Tongue (tissue), 2 donors: ENCODE results near the gene ENKD1. TPM values are rescaled to one million over a fixed set of nuclear protein-coding genes. Genes with fewer than 3 reads are reported as not detected.

Experiments
- DNase-seq: peaks from one replicate; pipeline ENCODE4 v3.0.0-alpha.2; 2015
- total RNA-seq: library from RNA; depleted of rRNA; stranded (reverse); fragments of >200 nt; gene quantifications from one replicate; pipeline ENCODE4 v1.2.3, GENCODE V29; 2014

The ENKD1 gene
- total RNA-seq, 1 donor from 2014 or later = 13.6 TPM

- no peak for DNase-seq
Measured at GRCh38 chr16:67678354-67679023, 11.9 kb upstream of the ENKD1 start.

- no peak for DNase-seq
Measured at GRCh38 chr16:67677712-67678111, 11.2 kb upstream of the ENKD1 start.

GRCh38 chr16:67676939-67677338 lies 10.4 kb upstream of the ENKD1 start:
- DNase-seq = no peak

GRCh38 chr16:67676516-67676915 lies 10.0 kb upstream of the ENKD1 start:
- DNase-seq = no peak

GRCh38 chr16:67675999-67676398 lies 9.4 kb upstream of the ENKD1 start:
- DNase-seq = no peak

GRCh38 chr16:67675579-67675935 lies 9.0 kb upstream of the ENKD1 start:
- DNase-seq = no peak

- no peak for DNase-seq
Measured at GRCh38 chr16:67674851-67675578, 8.5 kb upstream of the ENKD1 start.

GRCh38 chr16:67673712-67674580 lies 7.4 kb upstream of the ENKD1 start:
- peak; percentile 35 for DNase-seq

- peak; percentile 59 for DNase-seq
Measured at GRCh38 chr16:67672739-67673662, 6.5 kb upstream of the ENKD1 start.

- no peak for DNase-seq
Measured at GRCh38 chr16:67672306-67672705, 5.8 kb upstream of the ENKD1 start.

- no peak for DNase-seq
Measured at GRCh38 chr16:67669499-67670101, 3.0 kb upstream of the ENKD1 start.

- no peak for DNase-seq
Measured at GRCh38 chr16:67668495-67669157, 2.1 kb upstream of the ENKD1 start.

- DNase-seq = peak; percentile 95
Measured at GRCh38 chr16:67667817-67668494, 1.4 kb upstream of the ENKD1 start.

- no peak for DNase-seq
Measured at GRCh38 chr16:67667453-67667816, 885 bp upstream of the ENKD1 start.

GRCh38 chr16:67666032-67666551 lies 458 bp downstream of the ENKD1 start:
- DNase-seq = no peak

- DNase-seq = no peak
Measured at GRCh38 chr16:67665598-67665997, 952 bp downstream of the ENKD1 start.

- no peak for DNase-seq
Measured at GRCh38 chr16:67664871-67665270, 1.7 kb downstream of the ENKD1 start.

GRCh38 chr16:67664258-67664657 lies 2.3 kb downstream of the ENKD1 start:
- no peak for DNase-seq

- no peak for DNase-seq
Measured at GRCh38 chr16:67663877-67664222, 2.7 kb downstream of the ENKD1 start.

- no peak for DNase-seq
Measured at GRCh38 chr16:67663151-67663876, 3.2 kb downstream of the ENKD1 start.
